Stimulated activated CD8-positive, alpha-beta memory T cell treated with anti-CD3 and anti-CD28 coated beads, Interleukin-7, amount 100 ng/mL, for 1 hour (primary cell): ENCODE data around the gene HRG.
A peak's percentile ranks its signal among the peaks of the same experiment; 100 is the strongest.
"Not testable (repeated sequence)": the region's sequence is repeated elsewhere in the genome, so short reads cannot be mapped to it uniquely, and the experiment has no call there.

Experiments used
- DNase-seq, 2 donors: peaks; one replicate each; pipeline ENCODE4 v3.0.0-alpha.2; 2020; ENCODE audit warnings: low read depth in 2 of 2

HRG gene, protein sequence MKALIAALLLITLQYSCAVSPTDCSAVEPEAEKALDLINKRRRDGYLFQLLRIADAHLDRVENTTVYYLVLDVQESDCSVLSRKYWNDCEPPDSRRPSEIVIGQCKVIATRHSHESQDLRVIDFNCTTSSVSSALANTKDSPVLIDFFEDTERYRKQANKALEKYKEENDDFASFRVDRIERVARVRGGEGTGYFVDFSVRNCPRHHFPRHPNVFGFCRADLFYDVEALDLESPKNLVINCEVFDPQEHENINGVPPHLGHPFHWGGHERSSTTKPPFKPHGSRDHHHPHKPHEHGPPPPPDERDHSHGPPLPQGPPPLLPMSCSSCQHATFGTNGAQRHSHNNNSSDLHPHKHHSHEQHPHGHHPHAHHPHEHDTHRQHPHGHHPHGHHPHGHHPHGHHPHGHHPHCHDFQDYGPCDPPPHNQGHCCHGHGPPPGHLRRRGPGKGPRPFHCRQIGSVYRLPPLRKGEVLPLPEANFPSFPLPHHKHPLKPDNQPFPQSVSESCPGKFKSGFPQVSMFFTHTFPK

GRCh38 chr3:186665625-186666188, at the start of gene HRG:
HRG (plus strand) TSS chr3:186666014; CDS start chr3:186666032, 18 bp downstream.
- DNase-seq = no peak

GRCh38 chr3:186616299-186616617, 49.6 kb upstream of the HRG start:
- DNase-seq = no peak

GRCh38 chr3:186617036-186617946, 48.5 kb upstream of the HRG start:
- peak; percentile 67 to 75 for DNase-seq

DNA sequence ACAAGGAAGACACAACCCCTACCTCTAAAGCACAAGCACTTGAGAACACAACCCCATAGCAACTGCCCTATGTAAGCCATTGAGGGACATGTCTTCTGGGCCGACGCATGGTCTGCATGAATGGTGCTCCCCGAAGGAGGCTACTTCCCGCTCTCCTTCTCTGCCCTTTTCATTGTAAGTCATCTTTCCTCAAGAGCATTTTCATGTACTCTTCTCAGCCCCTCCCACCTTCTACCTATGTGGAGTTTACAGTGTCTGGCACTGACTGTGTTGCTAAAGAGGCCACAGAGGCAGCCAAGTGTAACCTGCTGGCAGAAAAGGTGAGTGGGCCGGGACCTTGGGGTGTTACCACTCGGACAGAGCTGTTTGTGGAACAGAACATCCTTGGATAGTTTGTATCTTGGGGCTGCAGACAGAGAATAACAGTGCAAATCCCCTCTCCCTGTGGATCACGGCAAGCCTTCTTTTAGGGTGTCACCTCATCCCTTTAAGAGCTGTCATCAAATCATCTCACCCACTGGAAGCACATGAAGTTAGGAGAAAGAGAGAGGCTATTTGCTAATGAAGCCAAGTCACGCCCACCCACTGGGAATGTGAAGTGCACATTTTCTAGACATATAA, 47.4 kb upstream of the HRG start:
- no peak for DNase-seq

DNA sequence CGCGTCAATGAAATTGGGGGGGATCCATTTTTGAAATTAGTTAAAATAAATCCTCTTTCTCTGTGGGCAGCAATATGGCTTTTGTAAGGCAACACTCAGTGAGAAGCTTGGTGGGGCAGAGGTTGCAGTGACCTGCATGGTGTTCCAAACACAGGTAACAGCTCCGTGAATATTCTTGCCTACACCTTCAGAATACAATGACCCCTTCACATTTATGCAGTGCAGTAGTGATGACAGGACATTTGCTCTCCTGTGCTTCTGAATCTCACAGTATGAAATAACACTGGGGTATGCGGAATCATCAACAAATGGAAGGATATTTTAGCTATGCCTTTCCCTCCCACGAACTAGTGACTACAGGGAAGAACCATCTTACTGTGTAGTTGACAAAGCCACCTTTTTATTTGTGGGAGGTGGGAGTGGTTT, 46.0 kb upstream of the HRG start:
- no peak for DNase-seq

DNA sequence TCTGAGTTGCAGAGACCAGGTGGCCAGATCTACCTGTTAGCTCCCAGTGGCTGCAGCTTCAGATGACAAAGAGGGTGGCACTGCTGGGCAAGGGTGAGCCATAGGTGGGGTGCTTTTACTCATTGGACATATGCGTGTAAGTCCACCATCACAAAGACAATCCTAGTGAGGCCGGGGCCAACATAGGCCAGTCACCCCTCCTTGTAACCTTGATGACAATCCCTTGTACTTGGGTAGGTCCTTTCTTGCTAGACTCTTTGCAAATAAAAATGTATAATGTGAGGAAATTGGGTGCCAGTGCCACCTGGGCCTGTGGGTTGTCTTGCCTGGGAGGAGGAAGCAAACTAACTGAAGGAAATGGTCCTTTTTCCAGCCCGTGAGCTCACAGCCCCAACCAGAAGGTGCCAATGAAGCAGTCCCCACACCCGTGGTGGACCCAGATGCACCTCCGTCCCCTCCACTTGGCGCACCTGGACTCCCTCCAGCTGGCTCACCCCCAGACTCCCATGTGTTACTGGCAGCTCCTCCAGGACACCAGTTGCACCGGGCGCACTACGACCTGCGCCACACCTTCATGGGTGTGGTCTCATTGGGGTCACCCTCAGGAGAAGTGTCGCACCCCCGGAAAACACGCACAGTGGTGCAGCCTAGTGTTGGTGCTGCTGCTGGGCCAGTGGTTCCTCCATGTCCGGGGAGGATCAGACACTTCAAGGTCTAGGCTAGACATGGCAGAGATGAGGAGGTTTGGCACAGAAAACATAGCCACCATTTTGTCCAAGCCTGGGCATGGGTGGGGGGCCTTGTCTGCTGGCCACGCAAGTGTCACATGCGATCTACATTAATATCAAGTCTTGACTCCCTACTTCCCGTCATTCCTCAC, 45.4 kb upstream of the HRG start:
- no peak for DNase-seq

DNA sequence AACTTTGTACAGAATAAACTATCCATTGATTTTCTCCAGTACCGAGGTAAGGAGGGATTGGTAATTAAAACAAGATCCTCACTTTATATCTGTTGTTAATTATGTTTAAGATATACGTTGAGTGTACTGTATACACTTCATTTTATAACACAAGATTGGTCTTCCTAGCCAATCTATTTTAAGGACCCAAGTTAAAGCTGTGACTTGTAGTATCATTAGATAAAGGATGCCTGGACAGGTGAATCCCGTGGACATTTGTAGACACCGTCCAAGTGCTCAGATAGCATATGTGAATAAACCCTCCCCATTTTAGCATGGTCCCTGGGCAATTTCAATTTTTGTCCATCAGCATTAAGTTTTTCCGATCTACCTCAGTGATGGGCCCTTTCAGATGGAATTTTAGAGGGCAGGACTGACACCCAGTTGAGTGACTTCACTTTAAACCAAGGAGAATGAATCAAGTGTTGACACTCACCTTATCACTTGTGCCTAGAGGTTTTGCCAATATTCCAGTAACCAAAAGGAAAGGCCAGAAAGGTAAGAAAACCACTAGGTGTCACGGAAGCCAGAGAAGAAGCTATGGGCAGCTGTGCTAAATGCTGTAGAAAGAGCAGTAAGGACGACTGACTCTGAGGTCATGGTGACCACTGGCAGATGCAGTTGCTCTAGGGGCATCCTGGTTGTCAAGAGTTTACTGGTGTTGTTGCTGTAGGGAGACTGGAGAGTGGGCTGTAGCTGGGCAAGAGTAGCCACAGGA, 43.7 kb upstream of the HRG start:
- DNase-seq = no peak

GRCh38 chr3:186622651-186623310, 43.0 kb upstream of the HRG start:
- DNase-seq = no peak

DNA sequence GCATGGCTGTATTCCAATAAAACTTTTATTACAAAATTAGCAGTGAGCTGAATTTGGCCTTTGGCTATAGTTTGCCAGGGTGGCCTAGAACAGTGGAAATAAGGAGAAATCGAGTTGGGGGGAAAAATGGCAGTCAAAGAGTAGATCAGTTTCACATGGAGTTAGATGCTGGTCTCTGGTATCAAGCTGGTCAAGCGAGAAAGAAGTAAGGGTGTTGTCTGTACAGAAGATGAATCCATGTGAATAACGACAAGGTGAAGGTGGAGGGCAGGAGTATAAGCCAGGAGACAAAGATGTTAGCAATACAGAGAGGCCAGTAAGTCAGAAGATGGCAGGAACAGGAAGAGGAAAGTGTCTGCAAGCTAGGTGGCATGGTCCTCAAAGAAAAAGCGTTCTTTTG, 41.2 kb upstream of the HRG start:
- no peak for DNase-seq

DNA sequence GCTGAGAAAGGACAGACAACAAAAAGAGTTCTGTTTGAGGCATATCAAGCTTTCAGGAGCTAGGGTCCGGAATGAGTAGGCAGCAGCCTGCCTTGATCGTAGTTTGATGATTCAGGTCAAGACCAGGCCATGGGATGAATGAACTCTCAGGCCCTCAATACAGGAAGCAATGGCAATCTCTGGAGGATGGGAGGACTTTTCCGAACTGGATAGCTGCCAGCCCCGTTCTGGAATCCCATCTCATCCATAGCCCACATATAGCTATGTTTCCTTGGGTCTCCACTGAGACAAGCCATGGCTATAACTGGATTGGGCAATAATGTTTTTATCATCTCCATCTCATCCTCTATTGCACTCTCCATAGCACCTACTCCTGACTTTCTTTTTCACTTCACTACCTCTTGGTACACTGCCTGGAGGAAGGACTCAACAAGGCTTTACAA, 40.2 kb upstream of the HRG start:
- no peak for DNase-seq

GRCh38 chr3:186626254-186626847, 39.5 kb upstream of the HRG start:
- DNase-seq = no peak

- no peak for DNase-seq
These were observed 37.9 kb upstream of the HRG start for GRCh38 chr3:186627852-186628414.

DNA sequence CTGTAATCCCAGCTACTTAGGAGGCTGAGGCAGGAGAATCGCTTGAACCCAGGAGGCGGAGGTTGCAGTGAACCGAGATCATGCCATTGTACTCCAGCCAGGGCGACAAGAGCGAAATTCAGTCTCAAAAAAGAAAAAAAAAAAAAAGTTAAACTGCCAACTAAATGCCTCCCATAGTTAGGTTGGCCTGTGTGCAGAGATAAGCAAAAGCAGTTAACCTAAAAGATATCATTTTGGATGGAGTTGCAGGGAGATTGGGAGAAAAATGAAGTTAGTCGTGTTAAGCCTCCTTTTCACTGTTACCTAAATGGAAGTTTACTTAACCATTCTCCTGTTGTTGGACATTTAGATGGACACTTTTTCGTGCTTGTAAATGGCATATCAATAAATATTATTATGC, 37.1 kb upstream of the HRG start:
- no peak for DNase-seq

GRCh38 chr3:186630950-186631641, 34.7 kb upstream of the HRG start:
- DNase-seq = no peak

GRCh38 chr3:186633481-186633880, 32.3 kb upstream of the HRG start:
- DNase-seq = no peak

DNA sequence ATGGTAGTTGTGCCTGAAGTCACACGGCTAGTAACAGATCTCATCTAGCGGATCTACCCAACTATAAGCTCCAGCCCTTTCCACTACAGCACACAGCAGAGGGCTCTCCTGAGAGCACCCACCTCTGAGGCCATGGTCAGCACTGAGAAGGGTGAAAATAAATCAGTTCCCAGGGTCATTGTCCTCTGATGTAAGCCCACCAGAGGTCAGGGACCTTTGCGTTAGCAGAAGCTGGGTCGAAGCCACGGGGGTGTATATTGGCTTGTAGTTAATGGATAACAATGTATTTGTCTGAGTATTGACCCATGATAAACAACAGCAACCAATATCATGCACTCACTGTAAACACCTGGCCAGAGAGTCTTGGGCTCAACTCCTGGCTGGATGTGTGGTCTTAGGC, 31.6 kb upstream of the HRG start:
- not testable (repeated sequence) for DNase-seq

DNA sequence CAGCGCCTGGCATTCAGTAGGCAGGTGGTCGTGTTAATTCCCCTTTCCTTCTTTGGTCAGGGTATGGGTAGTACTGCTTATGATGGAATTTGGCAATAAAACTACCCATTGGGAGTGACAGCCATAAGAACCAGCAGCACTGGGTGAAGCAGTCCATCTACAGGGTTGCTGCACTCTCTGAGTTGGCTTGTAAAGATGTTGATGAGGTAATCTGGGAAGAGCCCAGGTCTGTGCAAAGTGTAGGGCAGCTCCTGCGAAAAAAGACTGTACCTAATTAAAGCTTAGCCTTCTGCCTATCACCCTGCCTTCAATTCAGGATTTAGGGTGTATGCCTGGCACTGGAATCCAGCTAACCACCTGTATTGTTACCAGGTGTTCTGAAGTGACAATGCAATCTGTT, 30.3 kb upstream of the HRG start:
- DNase-seq = no peak

DNA sequence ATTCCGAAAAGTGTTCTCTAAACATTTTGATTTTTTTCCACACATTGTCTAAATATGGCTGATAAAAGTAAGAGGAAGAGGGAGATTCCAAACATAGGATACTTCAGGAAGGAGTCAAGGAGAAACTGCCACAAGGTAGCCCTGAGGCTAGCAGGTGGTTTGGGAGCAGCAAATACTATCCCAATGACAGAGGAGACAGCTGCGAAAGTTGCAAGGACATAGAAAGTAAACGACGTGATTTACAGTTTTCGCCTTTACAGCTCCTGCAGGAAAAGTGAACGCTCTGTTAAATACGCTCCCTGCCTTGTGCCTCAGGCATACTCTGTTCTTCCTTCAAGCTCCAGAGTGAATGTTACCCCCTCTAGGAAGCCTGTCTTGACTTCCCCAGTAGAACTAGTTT, 29.3 kb upstream of the HRG start:
- DNase-seq = no peak
